ENCODE results near the gene DPF3. TPM values are rescaled to one million over a fixed set of nuclear protein-coding genes. Genes with fewer than 3 reads are reported as not detected.

DPF3 gene
- total RNA-seq, 2 experiments from 2014 or later: 3.8 to 4.1 TPM

DNA sequence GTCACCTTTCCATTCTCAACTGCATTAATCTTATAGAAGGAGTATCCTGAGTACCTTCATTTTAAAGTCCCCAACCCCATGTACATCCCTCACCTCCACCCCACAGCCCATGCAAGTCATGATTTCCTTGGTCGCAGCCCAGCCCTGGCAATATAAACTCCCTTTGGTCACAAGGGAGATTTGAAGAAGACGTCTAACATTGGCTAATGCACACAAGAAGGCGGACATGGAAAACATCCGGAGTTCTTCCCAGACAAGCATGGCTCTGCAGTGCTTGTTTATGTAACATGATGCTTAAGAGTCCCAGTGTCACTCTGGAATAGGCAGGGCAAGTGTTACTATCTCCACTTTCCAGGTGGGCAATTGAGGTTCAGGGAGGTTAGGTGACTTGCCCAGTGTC, 277.6 kb downstream of the DPF3 start:
- H3K36me3 Mint-ChIP-seq: no peaks in the 10 kb centered on the region
- peaks cover 20% of the 10 kb centered on the region for H3K27me3 Mint-ChIP-seq
- no peak for ATAC-seq (ENCODE audit: low read depth)
- peaks cover 12% of the 10 kb centered on the region for H3K4me1 Mint-ChIP-seq
- H3K4me3 Mint-ChIP-seq: no peak overlapping the region
- no peak overlapping the region for H3K27ac Mint-ChIP-seq
- POLR2A ChIA-PET: no interaction called here
- no peak for DNase-seq
- peaks cover 2% of the 10 kb centered on the region for H3K9me3 Mint-ChIP-seq

DNA sequence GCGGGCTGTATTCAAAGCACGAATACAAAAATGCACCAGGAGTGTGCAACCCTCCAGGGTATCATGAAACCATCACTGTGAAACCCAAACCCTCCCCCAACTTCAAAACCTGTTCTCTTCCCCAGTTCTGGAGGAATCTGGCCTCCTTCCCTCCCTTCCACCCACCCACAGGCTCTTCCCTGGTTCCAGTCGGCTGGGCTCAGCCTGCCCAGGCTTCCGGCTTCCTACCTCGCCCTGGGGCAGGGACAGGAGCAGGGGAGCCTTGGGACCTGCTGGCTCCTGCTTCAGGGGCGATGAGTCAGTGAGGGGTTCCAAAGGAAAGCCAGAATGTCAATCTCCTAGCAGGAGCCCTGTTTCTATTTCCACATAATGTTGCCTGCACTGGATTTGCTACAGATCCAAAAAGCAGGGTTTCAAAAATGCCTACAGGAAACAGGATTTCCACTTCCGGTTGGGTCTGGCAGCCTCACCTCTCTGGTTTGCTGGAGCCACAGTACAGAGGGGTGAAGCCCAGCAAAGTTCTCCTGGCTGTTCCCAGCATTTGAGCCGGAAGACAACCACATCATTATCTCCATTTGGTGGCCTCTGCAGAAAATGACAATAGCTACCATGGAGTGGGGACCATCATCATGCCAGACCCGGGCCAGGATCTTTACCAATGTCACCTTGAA, 278.3 kb downstream of the DPF3 start:
- POLR2A ChIA-PET: no interaction called here
- DNase-seq (no peak), ATAC-seq (ENCODE audit: low read depth) (no peak)
- Mint-ChIP-seq H3K4me3 (no peak overlapping the region), H3K36me3 (no peaks in the 10 kb centered on the region), H3K9me3 (peaks cover under 1% of the 10 kb centered on the region), H3K4me1 (peaks cover 12% of the 10 kb centered on the region), H3K27me3 (peaks cover 16% of the 10 kb centered on the region), H3K27ac (no peak overlapping the region)

DNA sequence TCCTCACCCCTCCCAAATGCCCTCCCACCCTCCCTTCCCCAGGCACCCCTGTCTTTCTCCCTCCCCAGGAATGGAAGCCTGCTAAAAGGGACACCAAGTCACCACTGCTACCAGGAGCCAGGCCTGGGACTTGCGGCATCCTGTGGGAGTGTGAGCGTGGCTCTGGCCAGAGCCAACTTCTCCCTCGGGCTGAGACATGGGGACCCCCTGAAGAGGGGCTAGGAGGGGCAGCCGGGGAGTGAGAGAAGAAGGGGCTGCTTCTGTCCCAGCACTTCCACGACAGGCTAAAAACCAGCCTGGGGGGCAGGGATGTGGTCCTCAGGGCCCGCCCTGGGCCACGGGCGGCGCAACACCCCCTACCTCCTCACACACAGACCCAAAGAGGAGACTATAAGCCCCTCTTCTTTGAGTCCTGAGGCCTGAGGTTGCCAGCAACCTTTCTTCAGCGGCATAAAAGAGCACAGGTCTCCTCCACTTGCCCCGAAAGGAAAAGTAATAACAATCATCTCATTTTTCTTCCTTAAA, 278.9 kb downstream of the DPF3 start:
- H3K36me3 Mint-ChIP-seq: no peaks in the 10 kb centered on the region
- no peak for ATAC-seq (ENCODE audit: low read depth)
- H3K9me3 Mint-ChIP-seq: no peaks in the 10 kb centered on the region
- H3K4me1 Mint-ChIP-seq: peaks cover 10% of the 10 kb centered on the region
- H3K27me3 Mint-ChIP-seq: peaks cover 16% of the 10 kb centered on the region
- POLR2A ChIA-PET: no interaction called here
- no peak overlapping the region for H3K27ac Mint-ChIP-seq
- DNase-seq: no peak
- no peak overlapping the region for H3K4me3 Mint-ChIP-seq

DNA sequence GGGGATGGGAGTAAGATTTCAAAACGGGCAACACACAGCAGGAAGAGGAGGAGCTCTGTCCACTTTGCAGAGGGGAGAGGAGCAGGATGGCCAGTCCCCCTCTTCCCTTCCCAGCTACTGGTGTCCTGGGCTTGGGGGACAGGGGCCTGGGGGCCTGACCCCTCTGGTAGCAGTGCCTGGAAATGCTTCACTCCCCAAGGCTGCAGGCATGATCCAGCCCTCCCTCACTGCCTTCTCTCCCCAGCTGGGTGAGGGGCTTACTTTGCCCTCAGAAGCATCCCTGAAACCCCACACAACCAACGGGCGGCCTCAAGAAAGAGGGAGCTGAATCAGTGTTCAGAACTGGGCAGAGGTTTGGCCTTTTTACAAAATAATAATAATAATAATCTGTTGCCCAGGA, 279.5 kb downstream of the DPF3 start:
- no peak overlapping the region for H3K4me3 Mint-ChIP-seq
- no peaks in the 10 kb centered on the region for H3K9me3 Mint-ChIP-seq
- DNase-seq: no peak
- no peaks in the 10 kb centered on the region for H3K36me3 Mint-ChIP-seq
- ATAC-seq (ENCODE audit: low read depth): no peak
- peaks cover 10% of the 10 kb centered on the region for H3K4me1 Mint-ChIP-seq
- POLR2A ChIA-PET: no interaction called here
- peaks cover 16% of the 10 kb centered on the region for H3K27me3 Mint-ChIP-seq
- no peak overlapping the region for H3K27ac Mint-ChIP-seq

DNA sequence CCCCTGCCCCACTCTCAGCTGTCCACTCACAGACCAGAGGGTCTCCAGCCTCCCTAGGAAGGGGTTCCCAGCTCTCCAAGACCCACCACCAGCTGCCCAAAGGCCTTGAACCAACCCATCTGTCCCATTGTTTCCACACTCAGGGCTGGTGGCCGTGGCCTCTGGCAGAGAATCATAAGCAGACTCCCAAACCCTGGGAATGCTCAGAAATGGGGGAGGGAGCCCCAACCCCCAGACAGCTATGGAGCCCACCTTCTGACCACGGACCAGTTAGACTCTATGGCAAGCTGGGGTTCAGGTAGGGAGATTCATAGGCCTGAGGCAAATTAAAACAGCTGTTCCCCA, 280.0 kb downstream of the DPF3 start:
- POLR2A ChIA-PET: no interaction called here
- Mint-ChIP-seq H3K9me3 (no peaks in the 10 kb centered on the region), H3K4me3 (no peak overlapping the region), H3K36me3 (no peaks in the 10 kb centered on the region), H3K27me3 (peaks cover 16% of the 10 kb centered on the region), H3K4me1 (peaks cover 10% of the 10 kb centered on the region), H3K27ac (peak overlapping the region; percentile 25)
- DNase-seq (no peak), ATAC-seq (ENCODE audit: low read depth) (no peak)

DNA sequence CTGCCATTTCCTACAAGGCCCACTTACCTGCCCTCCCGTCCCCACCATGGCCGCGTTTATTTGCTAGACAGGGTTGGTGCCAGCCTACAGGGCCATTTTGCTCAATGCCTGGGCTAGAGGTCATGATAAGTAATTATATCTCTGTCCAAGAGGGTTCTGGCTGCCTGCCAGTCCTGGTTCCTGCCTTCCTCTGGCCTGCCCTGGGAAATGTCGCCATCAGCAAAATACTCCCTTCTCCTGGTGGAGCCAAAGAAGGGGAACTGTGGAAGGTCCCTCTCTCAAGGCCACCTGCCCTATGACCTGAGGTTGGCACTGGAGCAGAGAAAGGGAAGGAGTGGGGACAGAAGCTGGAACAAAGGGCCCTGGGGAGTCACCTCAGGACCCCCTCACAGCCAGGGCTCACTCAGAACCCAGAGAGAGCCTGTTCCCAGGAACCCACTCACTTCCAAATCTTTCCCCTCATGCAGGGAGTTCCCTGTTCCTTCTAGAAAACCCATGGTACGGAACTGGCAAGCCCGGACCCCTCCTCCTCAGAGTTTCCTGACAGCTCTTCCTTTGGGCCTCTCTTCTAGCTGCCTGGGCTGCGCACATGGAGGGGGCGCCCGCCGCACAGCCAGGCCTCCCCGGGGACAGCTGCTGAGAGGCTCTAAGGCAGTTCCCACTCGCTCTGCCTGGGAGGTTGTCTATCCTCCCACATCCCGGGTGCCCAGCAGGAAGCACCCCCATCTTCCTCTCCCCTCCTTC, 280.5 kb downstream of the DPF3 start:
- Mint-ChIP-seq H3K4me3 (no peak overlapping the region), H3K27me3 (peaks cover 21% of the 10 kb centered on the region), H3K27ac (peak overlapping the region; percentile 25), H3K9me3 (no peaks in the 10 kb centered on the region), H3K36me3 (no peaks in the 10 kb centered on the region), H3K4me1 (peaks cover 11% of the 10 kb centered on the region)
- POLR2A ChIA-PET: no interaction called here
- no peak for DNase-seq
- no peak for ATAC-seq (ENCODE audit: low read depth)

DNA sequence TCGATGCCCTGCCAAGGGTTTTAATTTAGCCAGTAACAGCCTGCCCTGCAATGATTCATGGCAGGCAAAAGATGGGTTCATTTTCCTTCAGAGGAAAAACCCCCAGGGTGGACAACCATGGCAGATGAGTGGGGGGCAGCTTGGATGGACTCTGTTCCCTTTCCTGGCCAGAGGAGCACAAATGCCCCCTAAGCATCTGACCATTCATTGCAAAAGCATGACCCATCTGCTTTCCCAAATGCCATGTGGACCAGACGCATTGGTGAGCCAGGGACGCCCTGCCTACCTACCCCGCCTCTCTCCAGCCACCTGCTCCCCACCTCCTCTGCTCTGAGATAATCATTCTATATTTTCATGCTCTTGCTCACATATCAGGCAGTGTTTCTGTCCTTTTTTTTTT, 281.9 kb downstream of the DPF3 start:
- peaks cover 14% of the 10 kb centered on the region for H3K4me1 Mint-ChIP-seq
- H3K27me3 Mint-ChIP-seq: peaks cover 22% of the 10 kb centered on the region
- DNase-seq: no peak
- H3K27ac Mint-ChIP-seq: no peak overlapping the region
- no peaks in the 10 kb centered on the region for H3K9me3 Mint-ChIP-seq
- no peaks in the 10 kb centered on the region for H3K36me3 Mint-ChIP-seq
- POLR2A ChIA-PET: no interaction called here
- no peak for ATAC-seq (ENCODE audit: low read depth)
- H3K4me3 Mint-ChIP-seq: no peak overlapping the region

DNA sequence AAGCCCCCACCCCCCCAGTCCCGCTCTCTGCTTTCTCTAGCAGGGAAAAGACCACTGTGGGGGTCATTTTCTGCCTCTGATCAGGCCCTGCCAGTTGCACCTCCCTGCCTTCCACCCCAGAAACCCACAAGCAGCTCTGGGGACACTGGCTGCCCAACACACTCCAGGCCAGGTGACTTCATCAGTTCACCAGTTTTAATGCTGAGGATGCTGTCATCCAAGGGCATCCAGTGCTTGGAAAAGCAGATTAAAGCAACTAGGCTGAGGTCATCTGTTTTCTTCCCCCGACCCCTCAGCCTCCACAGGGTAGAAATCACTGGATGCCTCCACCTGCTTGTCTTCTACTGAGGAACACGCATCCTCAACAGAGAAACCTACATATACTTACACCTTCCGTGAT, 282.4 kb downstream of the DPF3 start:
- Mint-ChIP-seq H3K4me3 (no peak overlapping the region), H3K9me3 (peaks cover 1% of the 10 kb centered on the region), H3K4me1 (peaks cover 14% of the 10 kb centered on the region), H3K27ac (no peak overlapping the region), H3K36me3 (no peaks in the 10 kb centered on the region), H3K27me3 (peaks cover 24% of the 10 kb centered on the region)
- POLR2A ChIA-PET: no interaction called here
- ATAC-seq (ENCODE audit: low read depth) (no peak), DNase-seq (no peak)

DNA sequence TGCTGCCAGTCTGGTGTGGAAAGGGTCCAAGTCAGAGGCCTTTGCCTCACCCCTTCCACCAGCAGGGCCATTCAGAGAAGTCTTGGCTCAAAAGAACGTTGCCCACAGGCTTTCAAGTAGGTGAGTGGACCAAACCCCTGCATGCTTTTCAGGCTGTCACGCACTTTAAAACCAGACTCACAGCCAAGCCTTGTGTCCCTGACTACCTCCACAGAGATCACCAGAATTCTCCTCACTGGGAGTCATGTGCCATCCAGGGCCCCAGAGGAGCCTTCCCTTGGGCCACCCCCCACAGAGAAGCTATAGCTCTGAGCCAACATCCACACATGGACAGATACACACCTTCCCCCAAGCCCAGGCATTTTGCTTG, 283.1 kb downstream of the DPF3 start:
- Mint-ChIP-seq H3K4me3 (no peak overlapping the region), H3K27me3 (peaks cover 22% of the 10 kb centered on the region), H3K27ac (no peak overlapping the region), H3K36me3 (no peaks in the 10 kb centered on the region), H3K9me3 (peaks cover 1% of the 10 kb centered on the region), H3K4me1 (peaks cover 9% of the 10 kb centered on the region)
- ATAC-seq (ENCODE audit: low read depth) (no peak), DNase-seq (no peak)
- POLR2A ChIA-PET: no interaction called here

DNA sequence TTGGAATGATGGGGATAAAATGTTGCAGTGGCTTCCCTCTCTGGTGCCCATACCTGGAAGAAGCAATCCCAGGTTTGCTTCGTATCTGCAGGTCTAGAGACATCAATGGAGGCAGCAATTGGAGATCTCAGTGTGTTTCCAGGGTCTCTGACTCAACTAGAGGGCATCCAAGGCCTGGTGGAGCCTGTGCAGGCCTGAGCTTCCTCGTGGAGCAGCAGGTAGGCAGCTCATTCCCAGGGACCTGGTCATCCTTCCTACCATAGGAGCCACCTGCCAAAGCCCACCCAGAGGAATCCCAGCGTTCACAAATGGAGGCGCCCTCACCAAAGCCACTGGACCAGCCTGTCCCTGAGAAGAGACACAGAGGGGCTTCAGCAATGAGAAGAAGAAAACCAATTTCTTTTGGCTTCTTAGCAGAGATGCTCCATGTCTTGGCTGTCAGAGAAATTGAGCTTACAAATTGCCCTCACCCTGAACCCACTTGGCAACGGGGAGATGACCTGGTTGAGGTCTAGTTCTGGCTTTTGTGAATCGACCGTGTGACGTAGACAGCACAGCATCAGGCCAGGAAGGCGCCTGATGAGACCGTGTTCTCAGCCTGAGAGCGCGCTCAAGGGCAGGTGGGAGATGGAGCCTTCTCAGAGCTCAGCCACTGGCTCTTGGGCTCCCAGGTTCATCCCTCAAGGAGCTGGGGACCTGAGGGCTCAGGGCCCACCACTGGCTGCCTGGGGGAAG, 283.6 kb downstream of the DPF3 start:
- Mint-ChIP-seq H3K4me3 (no peak overlapping the region), H3K4me1 (peaks cover 8% of the 10 kb centered on the region), H3K27ac (no peak overlapping the region), H3K27me3 (peaks cover 22% of the 10 kb centered on the region), H3K36me3 (no peaks in the 10 kb centered on the region), H3K9me3 (peaks cover 1% of the 10 kb centered on the region)
- DNase-seq (no peak), ATAC-seq (ENCODE audit: low read depth) (no peak)
- POLR2A ChIA-PET: no interaction called here

DNA sequence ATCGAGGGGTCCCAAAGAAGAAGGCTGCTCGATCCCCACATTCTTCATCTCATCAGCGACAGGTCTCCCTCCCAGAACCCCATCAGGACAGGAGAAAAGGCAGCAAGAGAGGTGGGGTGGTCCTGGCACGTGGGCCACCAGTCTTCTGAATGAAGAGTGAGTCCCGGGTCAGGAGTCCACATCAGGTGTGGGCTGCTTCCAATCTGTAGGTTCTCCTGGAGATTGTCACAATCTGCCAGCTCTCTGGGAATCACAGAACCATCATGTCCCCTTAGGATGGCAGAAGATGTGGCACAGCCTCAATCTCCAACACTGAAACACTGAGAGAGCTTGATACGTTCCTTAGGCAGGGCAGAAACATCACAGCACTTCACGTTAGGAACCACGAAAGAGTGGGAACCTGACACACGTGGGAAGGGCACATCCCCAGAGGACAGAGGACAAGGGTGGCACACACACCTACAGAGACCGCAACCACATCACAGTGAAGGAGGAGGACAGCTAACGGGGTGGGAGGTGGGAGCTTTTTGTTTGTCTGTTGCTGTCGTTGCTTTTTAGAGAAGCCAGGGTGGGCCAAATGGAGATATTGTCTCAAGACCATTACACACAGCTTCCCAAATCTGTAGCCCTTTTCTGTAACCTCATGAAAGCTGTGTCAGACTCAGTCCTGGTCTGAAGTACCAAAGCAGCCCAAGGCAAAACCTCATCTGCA, 284.5 kb downstream of the DPF3 start:
- Mint-ChIP-seq H3K27me3 (peaks cover 22% of the 10 kb centered on the region), H3K4me1 (peaks cover 8% of the 10 kb centered on the region), H3K9me3 (peaks cover 1% of the 10 kb centered on the region), H3K4me3 (no peak overlapping the region), H3K27ac (peak overlapping the region; percentile 69), H3K36me3 (no peaks in the 10 kb centered on the region)
- no peak for ATAC-seq (ENCODE audit: low read depth)
- DNase-seq: no peak
- POLR2A ChIA-PET: no interaction called here

DNA sequence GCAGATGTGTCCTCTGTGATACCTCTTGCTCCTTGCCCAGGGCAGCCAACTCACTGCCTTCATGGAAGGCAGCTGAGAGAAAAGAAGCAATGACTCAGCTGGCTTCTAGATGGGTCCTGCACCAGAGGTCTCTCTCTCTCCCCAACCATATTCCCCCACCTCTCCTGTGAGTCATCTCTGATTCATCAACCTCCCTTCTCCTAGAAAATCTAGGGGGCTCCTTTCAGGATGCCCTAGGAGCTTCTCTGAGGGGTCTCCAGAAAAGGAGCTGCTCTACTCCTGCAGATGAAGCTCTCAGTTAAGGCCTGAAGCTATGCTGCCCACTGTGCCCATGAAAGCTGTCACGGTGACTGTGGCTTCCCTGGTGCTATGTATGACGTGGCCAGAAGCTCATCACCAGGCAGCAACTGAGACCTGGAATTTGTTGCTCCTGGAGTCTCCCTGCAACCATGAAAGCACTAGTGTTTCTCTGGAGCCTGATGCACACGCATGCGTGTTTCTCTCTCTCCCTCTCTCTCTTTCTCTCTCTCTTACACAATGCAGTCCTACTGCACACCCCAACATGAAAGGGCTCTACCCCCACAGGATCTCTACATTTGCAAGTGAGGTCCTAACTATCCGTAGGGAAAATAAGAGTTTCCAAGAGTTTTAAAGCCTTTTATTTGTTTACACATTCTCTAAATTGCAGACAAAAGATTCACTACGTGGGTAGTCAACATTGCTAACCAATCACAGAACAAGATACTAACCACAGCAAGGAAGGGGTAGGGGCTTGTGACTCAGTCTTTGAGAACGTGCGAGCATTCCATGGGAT, 285.3 kb downstream of the DPF3 start:
- POLR2A ChIA-PET: no interaction called here
- DNase-seq (no peak), ATAC-seq (ENCODE audit: low read depth) (no peak)
- peaks cover 1% of the 10 kb centered on the region for H3K9me3 Mint-ChIP-seq
- no peak overlapping the region for H3K27ac Mint-ChIP-seq
- H3K4me3 Mint-ChIP-seq: no peak overlapping the region
- H3K27me3 Mint-ChIP-seq: peaks cover 25% of the 10 kb centered on the region
- H3K36me3 Mint-ChIP-seq: no peaks in the 10 kb centered on the region
- peaks cover 8% of the 10 kb centered on the region for H3K4me1 Mint-ChIP-seq

All from activated naive CD8-positive, alpha-beta T cell treated with anti-CD3 and anti-CD28 coated beads, Interleukin-2, amount 10 ng/mL, durations not matched to agents 7 days and 5 days (primary cell).